Caki2 (cell line): ENCODE results near the gene ZSWIM5. TPM values are rescaled to one million over a fixed set of nuclear protein-coding genes. Genes with fewer than 3 reads are reported as not detected.
"Not testable (repeated sequence)": the region's sequence is repeated elsewhere in the genome, so short reads cannot be mapped to it uniquely, and the experiment has no call there.

Experiments used
- DNase-seq: peaks from one replicate; pipeline ENCODE4 v3.0.0-alpha.2; 2015; ENCODE audit warnings: low read depth
- in situ Hi-C: cut with HindIII; loops from 2 replicates; pipeline ENCODE4 v1.10.0; 2016; ENCODE audit warnings: low sequenced_read_pairs, low pct_unique_long_range_greater_than_20kb, mixed read lengths
- total RNA-seq: library from RNA; depleted of rRNA; stranded (reverse); fragments of >200 nt; shearing (Covaris generic); gene quantifications from 2 replicates; pipeline ENCODE4 v1.2.3, GENCODE V29; 2014; ENCODE audit warnings: low replicate concordance; rRNA removed

ZSWIM5 gene
- total RNA-seq, 1 experiment from 2014 or later: 1.6 TPM

- in situ Hi-C loops, DNase-seq: not testable (repeated sequence)
These were observed 204.8 kb downstream of the ZSWIM5 start for GRCh38 chr1:45001576-45001975.

- no peak for DNase-seq
- in situ Hi-C loops: no loop called here
These were observed 205.4 kb downstream of the ZSWIM5 start for GRCh38 chr1:45001011-45001481.

- DNase-seq: no peak
- in situ Hi-C loops: no loop called here
These were observed 207.2 kb downstream of the ZSWIM5 start for GRCh38 chr1:44999232-44999631.

- no peak for DNase-seq
- in situ Hi-C loops: no loop called here
These were observed 210.8 kb downstream of the ZSWIM5 start for GRCh38 chr1:44995467-44996238.

GRCh38 chr1:44994309-44994898 is 212.0 kb downstream of the ZSWIM5 start:
- in situ Hi-C loops: no loop called here
- DNase-seq: no peak

GRCh38 chr1:44988531-44989156 is 217.8 kb downstream of the ZSWIM5 start:
- in situ Hi-C loops: no loop called here
- no peak for DNase-seq

- in situ Hi-C loops: no loop called here
- DNase-seq: no peak
These were observed 220.6 kb downstream of the ZSWIM5 start for GRCh38 chr1:44985747-44986359.

- DNase-seq, in situ Hi-C loops: not testable (repeated sequence)
These were observed 229.0 kb downstream of the ZSWIM5 start for GRCh38 chr1:44977372-44977771.

- DNase-seq: no peak
- in situ Hi-C loops: no loop called here
These were observed 230.2 kb downstream of the ZSWIM5 start for GRCh38 chr1:44976252-44976651.

GRCh38 chr1:44973645-44974044 is 232.8 kb downstream of the ZSWIM5 start:
- DNase-seq: no peak

GRCh38 chr1:44970317-44970716 is 236.1 kb downstream of the ZSWIM5 start:
- in situ Hi-C loops: no loop called here

More at GRCh38 chr1:44973645-44974044, 232.8 kb downstream of the ZSWIM5 start:
- in situ Hi-C loops: no loop called here

More at GRCh38 chr1:44970317-44970716, 236.1 kb downstream of the ZSWIM5 start:
- DNase-seq: no peak

Other genes starting within 250 kb of the ZSWIM5 start
- 31.5 and 39.3 TPM in 2 replicates for gene EIF2B3, start 220.0 kb downstream of the ZSWIM5 start, total RNA-seq
- 6.4 and 16.6 TPM in 2 replicates for gene HECTD3, start 195.3 kb downstream of the ZSWIM5 start, total RNA-seq
- gene UROD, start 194.4 kb downstream of the ZSWIM5 start, total RNA-seq: 72.7 and 112 TPM in 2 replicates
- gene HPDL, start 120.3 kb upstream of the ZSWIM5 start, total RNA-seq: 0.49 and 1.1 TPM in 2 replicates
- 9.9 and 11.5 TPM in 2 replicates for gene TOE1, start 133.6 kb upstream of the ZSWIM5 start, total RNA-seq
- 24.9 and 54.8 TPM in 2 replicates for gene MUTYH, start 133.8 kb upstream of the ZSWIM5 start, total RNA-seq